Right atrium auricular region (tissue), 2 donors: ENCODE results near the gene HECTD3. TPM values are rescaled to one million over a fixed set of nuclear protein-coding genes. Genes with fewer than 3 reads are reported as not detected.

Experiments
- DNase-seq: peaks from one replicate; pipeline ENCODE4 v3.0.0-alpha.2; 2019; ENCODE audit warnings: low spot score
- H3K27ac ChIP-seq, 2 donors: fragments of 200-600 bp; sonication (generic); 1 replicate in 1 of 2; 2 replicates in 1 of 2; pipeline ENCODE4 v1.5.1; 2016 to 2019
- H3K27me3 ChIP-seq, 2 donors: fragments of 200-600 bp; sonication (generic); one replicate each; pipeline versions ENCODE4 v1.5.1 to v1.6.0; 2017 to 2019
- H3K36me3 ChIP-seq: fragments of 200-600 bp; sonication (generic); one replicate; pipeline ENCODE4 v1.5.1; 2016
- H3K4me1 ChIP-seq, 2 donors: fragments of 200-600 bp; sonication (generic); one replicate each; pipeline versions ENCODE4 v1.5.1 to v1.6.0; 2017 to 2019
- H3K4me3 ChIP-seq, 2 donors: fragments of 200-600 bp; sonication (generic); 1 replicate in 1 of 2; 2 replicates in 1 of 2; pipeline ENCODE4 v1.5.1; 2017 to 2019; ENCODE audit warnings: mild to moderate bottlenecking in 1 of 2, moderate library complexity in 1 of 2
- H3K9me3 ChIP-seq, 2 donors: fragments of 200-600 bp; sonication (generic); one replicate each; pipeline ENCODE4 v1.5.1; 2019
- CTCF ChIP-seq, 2 donors: fragments of 200-600 bp; sonication (generic); IDR thresholded peaks; one replicate each; pipeline ENCODE4 v1.5.1; 2019; ENCODE audit warnings: antibody characterized with exemption in 2 of 2
- total RNA-seq, 2 donors: library from RNA; depleted of rRNA; stranded (reverse); fragments of >200 nt; gene quantifications; one replicate each; pipeline ENCODE4 v1.1.0, GENCODE V29; 2016

HECTD3 gene
- 10 to 100 TPM; 13.0 to 15.6 TPM for total RNA-seq

GRCh38 chr1:45010855-45011811, at the start of gene HECTD3:
Gene HECTD3 (minus strand): TSS chr1:45011324. CDS start chr1:45011257, 67 bp downstream.
- Histone ChIP-seq H3K4me1 (peaks cover 0 to 41% of the 10 kb centered on the region in 2 donors), H3K4me3 (peak within 1 kb of the TSS; percentile 98 to 99), H3K36me3 (peaks cover 34% of the 10 kb centered on the region), H3K27me3 (no peaks in the 10 kb centered on the region), H3K27ac (peak within 1 kb of the TSS; percentile 68 to 84), H3K9me3 (no peaks in the 10 kb centered on the region)
- DNase-seq = peak; percentile 86
- no peak for TF ChIP-seq CTCF (IDR thresholded peaks at IDR 0.05)

GRCh38 chr1:45059829-45060228, 48.7 kb upstream of the HECTD3 start:
- DNase-seq = no peak
- TF ChIP-seq CTCF (IDR thresholded peaks at IDR 0.05) = no peak
- Histone ChIP-seq H3K27me3 (no peaks in the 10 kb centered on the region), H3K36me3 (no peaks in the 10 kb centered on the region), H3K4me3 (no peak overlapping the region), H3K4me1 (no peaks in the 10 kb centered on the region), H3K9me3 (no peaks in the 10 kb centered on the region), H3K27ac (no peak overlapping the region)

- TF ChIP-seq CTCF (IDR thresholded peaks at IDR 0.05) = no peak
- Histone ChIP-seq H3K9me3 (no peaks in the 10 kb centered on the region), H3K27ac (no peak overlapping the region), H3K4me3 (no peak overlapping the region), H3K36me3 (no peaks in the 10 kb centered on the region), H3K4me1 (no peaks in the 10 kb centered on the region), H3K27me3 (no peaks in the 10 kb centered on the region)
- no peak for DNase-seq
Measured at GRCh38 chr1:45057542-45057941, 46.4 kb upstream of the HECTD3 start.

GRCh38 chr1:45051005-45051772, 40.1 kb upstream of the HECTD3 start:
- no peak for TF ChIP-seq CTCF (IDR thresholded peaks at IDR 0.05)
- no peak for DNase-seq
- Histone ChIP-seq H3K27ac (no peak overlapping the region), H3K27me3 (no peaks in the 10 kb centered on the region), H3K36me3 (no peaks in the 10 kb centered on the region), H3K9me3 (no peaks in the 10 kb centered on the region), H3K4me3 (no peak overlapping the region), H3K4me1 (no peaks in the 10 kb centered on the region)

- Histone ChIP-seq H3K36me3 (no peaks in the 10 kb centered on the region), H3K4me3 (no peak overlapping the region), H3K4me1 (no peaks in the 10 kb centered on the region), H3K27me3 (no peaks in the 10 kb centered on the region), H3K27ac (no peak overlapping the region), H3K9me3 (no peaks in the 10 kb centered on the region)
- DNase-seq = no peak
- TF ChIP-seq CTCF (IDR thresholded peaks at IDR 0.05) = no peak
Measured at GRCh38 chr1:45047032-45047431, 35.9 kb upstream of the HECTD3 start.
